Suprapubic skin (tissue), 4 donors: Measurements from ENCODE around the gene PLEKHG4B.

Experiments used
- EP300 ChIP-seq: sonication (generic); formaldehyde crosslinking; IDR thresholded peaks from one replicate; pipeline ENCODE4 v1.6.1; 2017; ENCODE audit warnings: antibody characterized with exemption
- POLR2A ChIP-seq, 2 donors: fragments of 450-650 bp; IDR thresholded peaks; one replicate each; pipeline ENCODE4 v1.6.1; 2017; ENCODE audit warnings: antibody characterized with exemption in 2 of 2, mild to moderate bottlenecking in 2 of 2, moderate library complexity in 2 of 2
- POLR2AphosphoS5 ChIP-seq, 3 donors: sonication (generic); formaldehyde crosslinking; IDR thresholded peaks; one replicate each; pipeline ENCODE4 v1.6.1; 2017; ENCODE audit warnings: antibody characterized with exemption in 3 of 3
- TF ChIP-seq, protein P1 (sequence below), 2 donors: fragments of 200-600 bp in 1 of 2; fragments of 450-650 bp in 1 of 2; sonication (generic) in 1 of 2; IDR thresholded peaks; one replicate each; pipeline ENCODE4 v1.5.1; 2016 to 2019; ENCODE audit warnings: antibody characterized with exemption in 2 of 2, mild to moderate bottlenecking in 1 of 2, moderate library complexity in 1 of 2

GRCh38 chr5:174291-174600 is 82.3 kb downstream of the PLEKHG4B start:
- TF ChIP-seq, protein P1, sequence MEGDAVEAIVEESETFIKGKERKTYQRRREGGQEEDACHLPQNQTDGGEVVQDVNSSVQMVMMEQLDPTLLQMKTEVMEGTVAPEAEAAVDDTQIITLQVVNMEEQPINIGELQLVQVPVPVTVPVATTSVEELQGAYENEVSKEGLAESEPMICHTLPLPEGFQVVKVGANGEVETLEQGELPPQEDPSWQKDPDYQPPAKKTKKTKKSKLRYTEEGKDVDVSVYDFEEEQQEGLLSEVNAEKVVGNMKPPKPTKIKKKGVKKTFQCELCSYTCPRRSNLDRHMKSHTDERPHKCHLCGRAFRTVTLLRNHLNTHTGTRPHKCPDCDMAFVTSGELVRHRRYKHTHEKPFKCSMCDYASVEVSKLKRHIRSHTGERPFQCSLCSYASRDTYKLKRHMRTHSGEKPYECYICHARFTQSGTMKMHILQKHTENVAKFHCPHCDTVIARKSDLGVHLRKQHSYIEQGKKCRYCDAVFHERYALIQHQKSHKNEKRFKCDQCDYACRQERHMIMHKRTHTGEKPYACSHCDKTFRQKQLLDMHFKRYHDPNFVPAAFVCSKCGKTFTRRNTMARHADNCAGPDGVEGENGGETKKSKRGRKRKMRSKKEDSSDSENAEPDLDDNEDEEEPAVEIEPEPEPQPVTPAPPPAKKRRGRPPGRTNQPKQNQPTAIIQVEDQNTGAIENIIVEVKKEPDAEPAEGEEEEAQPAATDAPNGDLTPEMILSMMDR (IDR thresholded peaks at IDR 0.05): no peak
- TF ChIP-seq POLR2A (IDR thresholded peaks at IDR 0.05) (no peak), POLR2AphosphoS5 (IDR thresholded peaks at IDR 0.05) (no peak), EP300 (no peak)
